ENCODE data around the gene TPX2.

GRCh38 chr20:31837896-31838397, 98.9 kb downstream of the TPX2 start:
- TF ChIP-seq POLR2A (IDR thresholded peaks at IDR 0.05): no peak
- no peak for TF ChIP-seq CTCF (IDR thresholded peaks at IDR 0.05)
- no peak for TF ChIP-seq POLR2AphosphoS5 (IDR thresholded peaks at IDR 0.05)
